ENCODE data around the gene IL33.
A peak's percentile ranks its signal among the peaks of the same experiment; 100 is the strongest.

IL33 gene

GRCh38 chr9:6234014-6234413 is 18.4 kb downstream of the IL33 start:
- Histone ChIP-seq H3K4me1 (ENCODE audit: control insufficient read depth, insufficient read depth, low read length, unreplicated experiment) (peaks cover 22% of the 10 kb centered on the region), H2AFZ (ENCODE audit: low read length, unreplicated experiment) (no peak overlapping the region), H3K36me3 (ENCODE audit: insufficient read depth, low read length) (no peaks in the 10 kb centered on the region), H3K27me3 (ENCODE audit: insufficient read depth, low read length) (no peaks in the 10 kb centered on the region), H3K27ac (ENCODE audit: low read depth, low read length) (no peak overlapping the region), H3K79me2 (ENCODE audit: control insufficient read depth, insufficient read depth, low read length, unreplicated experiment) (no peaks in the 10 kb centered on the region), H3K4me3 (ENCODE audit: low read depth, low read length) (no peak overlapping the region)

- Histone ChIP-seq H3K27ac (ENCODE audit: low read depth, low read length) (no peak overlapping the region), H3K27me3 (ENCODE audit: insufficient read depth, low read length) (no peaks in the 10 kb centered on the region), H3K79me2 (ENCODE audit: control insufficient read depth, insufficient read depth, low read length, unreplicated experiment) (no peaks in the 10 kb centered on the region), H3K4me1 (ENCODE audit: control insufficient read depth, insufficient read depth, low read length, unreplicated experiment) (no peaks in the 10 kb centered on the region), H2AFZ (ENCODE audit: low read length, unreplicated experiment) (no peak overlapping the region), H3K36me3 (ENCODE audit: insufficient read depth, low read length) (no peaks in the 10 kb centered on the region), H3K4me3 (ENCODE audit: low read depth, low read length) (no peak overlapping the region)
Observed at GRCh38 chr9:6237267-6237666, 21.7 kb downstream of the IL33 start.

DNA sequence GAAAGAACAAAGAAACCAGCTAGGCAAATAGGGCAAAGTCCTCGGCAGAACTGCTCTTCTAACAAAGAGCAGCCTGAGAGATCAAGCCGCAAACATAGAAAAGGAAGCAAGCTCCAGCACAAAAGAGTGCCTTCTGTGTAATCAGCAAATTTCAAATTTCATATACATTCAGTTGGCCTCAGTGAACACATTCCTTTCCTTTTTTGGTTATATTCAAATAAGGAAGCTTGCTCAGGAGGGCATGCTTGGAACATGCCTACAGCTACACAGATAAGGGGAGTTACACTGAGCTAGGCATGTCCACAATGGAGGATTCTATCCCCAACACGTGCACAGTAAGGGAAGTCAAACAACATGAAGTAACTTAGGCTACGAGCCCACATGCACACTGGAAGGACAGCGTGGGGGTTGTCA is 23.4 kb downstream of the IL33 start:
- no peaks in the 10 kb centered on the region for H3K27me3 ChIP-seq (ENCODE audit: insufficient read depth, low read length)
- no peaks in the 10 kb centered on the region for H3K36me3 ChIP-seq (ENCODE audit: insufficient read depth, low read length)
- no peak overlapping the region for H3K27ac ChIP-seq (ENCODE audit: low read depth, low read length)
- H3K79me2 ChIP-seq (ENCODE audit: control insufficient read depth, insufficient read depth, low read length, unreplicated experiment), result no peaks in the 10 kb centered on the region
- peaks cover 6% of the 10 kb centered on the region for H3K4me1 ChIP-seq (ENCODE audit: control insufficient read depth, insufficient read depth, low read length, unreplicated experiment)
- no peak overlapping the region for H2AFZ ChIP-seq (ENCODE audit: low read length, unreplicated experiment)
- H3K4me3 ChIP-seq (ENCODE audit: low read depth, low read length), result no peak overlapping the region

GRCh38 chr9:6239694-6240093 is 24.1 kb downstream of the IL33 start:
- Histone ChIP-seq H3K36me3 (ENCODE audit: insufficient read depth, low read length) (no peaks in the 10 kb centered on the region), H3K4me1 (ENCODE audit: control insufficient read depth, insufficient read depth, low read length, unreplicated experiment) (peaks cover 9% of the 10 kb centered on the region), H3K27ac (ENCODE audit: low read depth, low read length) (no peak overlapping the region), H3K27me3 (ENCODE audit: insufficient read depth, low read length) (no peaks in the 10 kb centered on the region), H2AFZ (ENCODE audit: low read length, unreplicated experiment) (no peak overlapping the region), H3K79me2 (ENCODE audit: control insufficient read depth, insufficient read depth, low read length, unreplicated experiment) (no peaks in the 10 kb centered on the region), H3K4me3 (ENCODE audit: low read depth, low read length) (no peak overlapping the region)

GRCh38 chr9:6243746-6244145 is 28.1 kb downstream of the IL33 start:
- Histone ChIP-seq H3K4me1 (ENCODE audit: control insufficient read depth, insufficient read depth, low read length, unreplicated experiment) (peaks cover 9% of the 10 kb centered on the region), H3K27ac (ENCODE audit: low read depth, low read length) (peak overlapping the region; percentile 43), H3K27me3 (ENCODE audit: insufficient read depth, low read length) (no peaks in the 10 kb centered on the region), H3K36me3 (ENCODE audit: insufficient read depth, low read length) (no peaks in the 10 kb centered on the region), H2AFZ (ENCODE audit: low read length, unreplicated experiment) (peak overlapping the region; percentile 41), H3K4me3 (ENCODE audit: low read depth, low read length) (no peak overlapping the region), H3K79me2 (ENCODE audit: control insufficient read depth, insufficient read depth, low read length, unreplicated experiment) (no peaks in the 10 kb centered on the region)

DNA sequence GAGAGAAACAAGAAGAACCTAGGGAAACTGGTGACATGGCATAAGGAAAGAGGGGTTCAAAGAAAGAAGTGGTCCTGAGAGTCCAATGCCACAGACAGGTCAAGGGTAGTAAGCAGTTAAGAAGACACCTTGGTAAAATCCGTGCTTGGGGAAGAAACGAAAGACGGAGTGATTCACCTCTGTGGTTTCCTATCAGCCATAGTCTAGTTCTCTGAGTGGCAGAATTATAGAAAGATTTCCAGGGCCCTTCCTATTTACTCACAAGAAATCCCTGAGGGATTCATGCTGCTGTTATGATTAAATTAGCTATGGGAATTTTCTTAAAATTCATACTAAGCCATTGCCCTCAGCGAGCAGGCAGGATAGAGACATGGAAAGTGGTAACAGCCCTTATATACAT is 31.7 kb downstream of the IL33 start:
- Histone ChIP-seq H2AFZ (ENCODE audit: low read length, unreplicated experiment) (no peak overlapping the region), H3K4me1 (ENCODE audit: control insufficient read depth, insufficient read depth, low read length, unreplicated experiment) (peaks cover 9% of the 10 kb centered on the region), H3K79me2 (ENCODE audit: control insufficient read depth, insufficient read depth, low read length, unreplicated experiment) (no peaks in the 10 kb centered on the region), H3K36me3 (ENCODE audit: insufficient read depth, low read length) (no peaks in the 10 kb centered on the region), H3K27me3 (ENCODE audit: insufficient read depth, low read length) (no peaks in the 10 kb centered on the region), H3K27ac (ENCODE audit: low read depth, low read length) (no peak overlapping the region), H3K4me3 (ENCODE audit: low read depth, low read length) (no peak overlapping the region)

GRCh38 chr9:6268826-6269397 is 53.3 kb downstream of the IL33 start:
- H3K4me3 ChIP-seq (ENCODE audit: low read depth, low read length), result no peak overlapping the region
- H2AFZ ChIP-seq (ENCODE audit: low read length, unreplicated experiment), result no peak overlapping the region
- no peaks in the 10 kb centered on the region for H3K36me3 ChIP-seq (ENCODE audit: insufficient read depth, low read length)
- no peak overlapping the region for H3K27ac ChIP-seq (ENCODE audit: low read depth, low read length)
- peaks cover 8% of the 10 kb centered on the region for H3K4me1 ChIP-seq (ENCODE audit: control insufficient read depth, insufficient read depth, low read length, unreplicated experiment)
- no peaks in the 10 kb centered on the region for H3K27me3 ChIP-seq (ENCODE audit: insufficient read depth, low read length)
- no peaks in the 10 kb centered on the region for H3K79me2 ChIP-seq (ENCODE audit: control insufficient read depth, insufficient read depth, low read length, unreplicated experiment)

DNA sequence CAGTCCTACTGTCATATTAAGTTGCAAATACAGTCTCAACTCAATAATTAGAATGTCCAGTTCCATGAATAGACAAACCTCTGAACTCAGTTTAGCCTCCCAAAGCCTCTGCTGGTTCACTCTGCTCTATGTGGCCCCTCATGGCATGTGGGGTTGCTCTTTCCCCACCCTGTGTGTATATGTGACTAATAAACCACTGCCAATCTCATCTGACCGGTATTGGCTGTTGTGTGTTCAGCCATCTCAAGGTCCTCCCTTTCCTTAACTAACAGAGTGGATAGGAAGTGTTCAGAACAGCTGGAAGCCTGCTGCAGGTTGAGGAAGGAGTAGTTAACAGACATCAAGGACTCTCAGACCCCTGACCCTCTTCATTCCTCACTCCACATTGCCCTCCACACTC is 55.3 kb downstream of the IL33 start:
- Histone ChIP-seq H3K36me3 (ENCODE audit: insufficient read depth, low read length) (no peaks in the 10 kb centered on the region), H3K27me3 (ENCODE audit: insufficient read depth, low read length) (no peaks in the 10 kb centered on the region), H3K4me3 (ENCODE audit: low read depth, low read length) (no peak overlapping the region), H3K4me1 (ENCODE audit: control insufficient read depth, insufficient read depth, low read length, unreplicated experiment) (peaks cover 8% of the 10 kb centered on the region), H2AFZ (ENCODE audit: low read length, unreplicated experiment) (no peak overlapping the region), H3K27ac (ENCODE audit: low read depth, low read length) (no peak overlapping the region), H3K79me2 (ENCODE audit: control insufficient read depth, insufficient read depth, low read length, unreplicated experiment) (no peaks in the 10 kb centered on the region)

DNA sequence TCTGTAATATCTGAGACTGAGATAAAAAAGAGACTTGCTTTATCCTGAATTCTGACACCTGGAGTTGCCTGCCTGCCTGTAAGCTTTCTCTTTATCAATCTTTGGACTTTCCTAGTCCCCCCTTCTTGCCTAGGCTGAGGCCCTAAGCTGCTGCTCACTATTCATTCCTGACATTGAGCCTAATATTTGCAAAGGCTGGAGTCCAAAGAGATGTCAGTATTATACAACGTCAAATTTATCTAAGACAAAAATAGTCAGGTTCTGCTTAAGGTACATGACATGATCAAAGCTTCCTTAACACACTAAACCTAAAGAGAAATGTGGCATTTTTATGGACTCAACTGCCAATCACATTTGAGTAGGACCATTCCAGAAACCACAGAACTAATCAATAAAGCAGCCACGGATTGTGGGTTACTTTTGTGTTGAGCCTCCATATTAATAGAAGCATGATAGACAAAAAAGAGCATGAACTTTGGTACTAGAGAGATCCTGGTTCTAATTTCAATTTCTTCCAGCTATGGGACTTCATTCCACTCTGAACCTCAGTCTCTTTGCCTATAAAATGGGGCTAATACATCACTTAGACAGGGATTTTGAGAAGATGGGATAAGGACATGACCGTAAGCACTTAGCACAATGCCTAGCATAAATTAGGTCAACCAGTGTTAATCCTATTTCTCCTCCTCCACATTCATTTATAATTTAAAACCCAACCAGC is 56.1 kb downstream of the IL33 start:
- Histone ChIP-seq H3K27ac (ENCODE audit: low read depth, low read length) (peak overlapping the region; percentile 49), H3K36me3 (ENCODE audit: insufficient read depth, low read length) (no peaks in the 10 kb centered on the region), H3K27me3 (ENCODE audit: insufficient read depth, low read length) (no peaks in the 10 kb centered on the region), H3K4me3 (ENCODE audit: low read depth, low read length) (no peak overlapping the region), H3K79me2 (ENCODE audit: control insufficient read depth, insufficient read depth, low read length, unreplicated experiment) (no peaks in the 10 kb centered on the region), H3K4me1 (ENCODE audit: control insufficient read depth, insufficient read depth, low read length, unreplicated experiment) (peaks cover 8% of the 10 kb centered on the region), H2AFZ (ENCODE audit: low read length, unreplicated experiment) (no peak overlapping the region)

GRCh38 chr9:6272229-6272598 is 56.6 kb downstream of the IL33 start:
- no peaks in the 10 kb centered on the region for H3K27me3 ChIP-seq (ENCODE audit: insufficient read depth, low read length)
- H3K36me3 ChIP-seq (ENCODE audit: insufficient read depth, low read length), result no peaks in the 10 kb centered on the region
- H3K4me1 ChIP-seq (ENCODE audit: control insufficient read depth, insufficient read depth, low read length, unreplicated experiment), result peaks cover 8% of the 10 kb centered on the region
- peak overlapping the region; percentile 49 for H3K27ac ChIP-seq (ENCODE audit: low read depth, low read length)
- no peaks in the 10 kb centered on the region for H3K79me2 ChIP-seq (ENCODE audit: control insufficient read depth, insufficient read depth, low read length, unreplicated experiment)
- H2AFZ ChIP-seq (ENCODE audit: low read length, unreplicated experiment), result no peak overlapping the region
- H3K4me3 ChIP-seq (ENCODE audit: low read depth, low read length), result no peak overlapping the region

GRCh38 chr9:6277417-6277816 is 61.8 kb downstream of the IL33 start:
- H3K79me2 ChIP-seq (ENCODE audit: control insufficient read depth, insufficient read depth, low read length, unreplicated experiment), result no peaks in the 10 kb centered on the region
- H3K4me1 ChIP-seq (ENCODE audit: control insufficient read depth, insufficient read depth, low read length, unreplicated experiment), result no peaks in the 10 kb centered on the region
- no peak overlapping the region for H3K27ac ChIP-seq (ENCODE audit: low read depth, low read length)
- H3K36me3 ChIP-seq (ENCODE audit: insufficient read depth, low read length), result no peaks in the 10 kb centered on the region
- no peak overlapping the region for H3K4me3 ChIP-seq (ENCODE audit: low read depth, low read length)
- no peak overlapping the region for H2AFZ ChIP-seq (ENCODE audit: low read length, unreplicated experiment)
- H3K27me3 ChIP-seq (ENCODE audit: insufficient read depth, low read length), result no peaks in the 10 kb centered on the region

All from ACC112 (cell line).